GM21390 (cell line): Measurements from ENCODE around the gene ZNF622.
"Not testable (repeated sequence)": the region's sequence is repeated elsewhere in the genome, so short reads cannot be mapped to it uniquely, and the experiment has no call there.

Experiments
- ATAC-seq: cut with Tn5 transposase; IDR thresholded peaks from one replicate; pipeline ENCODE4 v1.9.1; 2021; ENCODE audit not compliant: unreplicated experiment

The ZNF622 gene

DNA sequence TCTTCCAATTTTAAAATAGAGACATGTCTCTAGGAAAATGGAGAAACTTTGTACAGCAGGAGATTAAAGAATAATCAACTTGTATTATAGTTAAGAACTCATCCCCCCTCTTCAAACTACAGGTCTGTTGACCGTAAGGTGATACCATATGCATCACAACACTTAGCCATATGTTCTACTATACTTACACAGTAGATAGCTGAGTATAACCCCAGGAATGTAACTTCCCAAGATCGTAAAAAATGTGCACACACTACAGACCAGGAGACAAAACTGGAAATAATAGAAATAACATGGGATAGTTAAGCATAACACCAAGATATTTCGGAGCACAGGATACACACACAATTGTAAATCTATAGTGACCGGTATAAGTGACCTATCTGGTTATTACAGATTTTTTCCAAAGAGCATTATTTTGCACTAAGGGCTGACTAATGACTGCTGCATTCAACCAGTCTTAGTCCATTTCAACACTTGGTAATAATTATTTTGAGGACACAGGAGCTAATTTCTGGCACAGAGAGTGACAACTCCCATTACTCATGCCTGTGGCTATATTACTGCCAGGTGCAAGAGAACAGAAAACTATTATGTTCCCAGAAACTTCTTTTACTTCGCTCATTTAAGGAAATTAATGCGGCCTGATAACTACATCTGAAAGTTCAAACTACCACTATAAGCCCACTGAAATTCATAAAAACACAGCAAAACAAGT lies 15.4 kb upstream of the ZNF622 start:
- no peak for ATAC-seq

DNA sequence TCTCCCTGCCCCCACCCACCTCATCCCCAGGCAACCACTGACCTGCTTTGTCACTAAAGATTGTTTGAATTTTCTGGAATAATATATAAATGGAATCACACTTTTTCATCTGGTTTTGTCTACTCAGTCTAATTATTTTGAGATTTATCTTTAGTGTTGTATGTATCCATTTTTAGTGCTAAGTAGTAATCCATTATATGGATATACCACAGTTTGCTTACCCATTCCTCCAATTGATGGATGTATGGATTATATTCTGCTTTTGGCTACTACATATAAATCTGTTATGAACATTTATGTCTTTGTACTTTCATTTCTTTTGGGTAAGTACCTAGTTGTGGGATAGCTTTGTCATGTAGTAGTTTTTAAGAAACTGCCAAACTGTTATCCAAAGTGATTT lies 14.5 kb upstream of the ZNF622 start:
- no peak for ATAC-seq

DNA sequence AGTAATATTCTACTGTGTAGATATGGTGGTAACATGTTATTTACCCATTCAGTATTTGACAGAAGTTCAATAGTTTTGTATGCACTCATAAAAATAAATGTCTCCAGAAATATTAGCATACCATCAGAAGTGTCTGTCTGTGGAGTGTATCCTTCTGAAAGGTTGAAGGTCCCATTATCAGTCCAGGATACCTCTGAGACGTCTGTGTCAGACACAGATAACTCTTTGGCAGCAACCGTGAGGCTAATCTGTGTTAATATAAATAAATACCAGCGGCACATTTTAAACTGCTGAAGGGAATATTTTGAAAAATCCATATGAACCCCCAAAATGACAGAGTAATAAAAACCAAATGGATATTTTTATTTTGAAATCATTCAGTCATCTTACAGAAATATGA lies 11.9 kb upstream of the ZNF622 start:
- ATAC-seq, result no peak

DNA sequence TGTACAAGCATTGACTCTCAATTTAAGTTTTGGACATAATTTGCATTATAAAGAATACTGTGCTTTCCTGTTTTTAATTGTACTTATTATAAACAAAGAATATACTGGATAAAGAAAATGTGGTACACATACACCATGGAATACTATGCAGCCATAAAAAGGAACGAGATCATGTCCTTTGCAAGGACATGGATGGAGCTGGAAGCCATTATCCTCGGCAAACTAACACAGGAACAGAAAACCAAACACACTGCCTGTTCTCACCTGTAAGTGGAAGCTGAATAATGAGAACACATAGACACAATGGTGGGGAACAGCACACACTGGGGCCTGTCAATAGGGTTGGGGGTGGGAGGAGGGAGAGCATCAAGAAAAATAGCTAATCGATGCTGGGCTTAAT lies 10.8 kb upstream of the ZNF622 start:
- ATAC-seq, result not testable (repeated sequence)

DNA sequence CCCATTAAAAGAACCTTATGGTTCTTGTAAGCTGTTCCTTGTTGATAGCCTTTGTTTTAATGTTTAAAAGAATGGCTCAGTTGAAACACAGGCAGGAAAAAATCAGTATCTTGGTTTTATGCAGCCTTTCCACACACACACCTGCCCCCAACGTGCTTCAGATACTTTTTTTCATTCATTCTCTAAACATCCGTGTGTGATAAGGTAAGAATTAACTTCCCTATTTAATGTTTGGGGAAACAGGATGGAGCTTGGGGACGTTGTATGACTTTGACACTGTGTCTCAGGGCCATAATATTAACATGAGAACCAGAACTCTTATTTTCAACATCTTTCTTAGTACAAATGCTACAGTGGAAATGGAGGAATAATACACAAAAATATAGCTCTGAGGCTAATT lies 5.8 kb upstream of the ZNF622 start:
- no peak for ATAC-seq

DNA sequence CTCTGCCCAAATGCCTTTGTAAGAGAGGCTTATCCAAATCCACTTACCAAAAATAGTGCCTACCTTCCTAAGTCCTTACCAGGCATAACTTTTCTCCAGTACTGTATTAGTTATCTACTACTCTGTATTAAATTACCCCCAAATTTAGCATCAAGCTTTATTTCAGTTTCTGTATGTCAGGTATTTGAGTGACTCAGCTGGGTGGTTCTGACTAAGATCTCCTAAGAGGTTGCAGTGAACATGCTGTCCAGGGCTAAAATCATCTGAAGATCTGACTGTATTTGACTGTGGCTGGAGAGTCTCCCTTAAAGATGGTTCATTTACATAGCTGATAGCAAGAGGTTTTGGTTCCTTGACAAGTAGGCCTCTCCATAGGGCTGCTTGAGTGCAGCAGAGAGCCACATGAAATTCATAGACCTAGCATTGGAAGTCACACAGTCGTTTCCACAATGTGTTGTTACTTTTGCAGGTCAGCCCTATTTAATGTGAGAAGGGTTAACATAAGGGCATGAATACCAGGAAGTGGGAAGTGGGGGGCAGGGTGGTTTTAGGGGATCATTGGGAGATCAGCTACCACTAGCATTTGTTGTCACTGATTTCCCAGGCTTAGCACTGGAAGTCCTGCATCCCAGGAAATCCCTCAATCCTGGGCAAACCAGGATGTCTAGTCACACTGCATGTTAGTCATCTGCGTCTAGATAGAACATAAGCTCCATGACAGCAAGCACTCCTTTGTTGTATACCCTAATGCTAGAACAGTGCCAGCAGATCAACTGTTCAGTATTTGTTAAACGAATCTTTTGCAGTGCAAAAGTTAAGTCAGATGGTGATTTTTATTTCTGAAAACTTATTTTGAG lies 2.0 kb upstream of the ZNF622 start:
- ATAC-seq, result peak; percentile 79

DNA sequence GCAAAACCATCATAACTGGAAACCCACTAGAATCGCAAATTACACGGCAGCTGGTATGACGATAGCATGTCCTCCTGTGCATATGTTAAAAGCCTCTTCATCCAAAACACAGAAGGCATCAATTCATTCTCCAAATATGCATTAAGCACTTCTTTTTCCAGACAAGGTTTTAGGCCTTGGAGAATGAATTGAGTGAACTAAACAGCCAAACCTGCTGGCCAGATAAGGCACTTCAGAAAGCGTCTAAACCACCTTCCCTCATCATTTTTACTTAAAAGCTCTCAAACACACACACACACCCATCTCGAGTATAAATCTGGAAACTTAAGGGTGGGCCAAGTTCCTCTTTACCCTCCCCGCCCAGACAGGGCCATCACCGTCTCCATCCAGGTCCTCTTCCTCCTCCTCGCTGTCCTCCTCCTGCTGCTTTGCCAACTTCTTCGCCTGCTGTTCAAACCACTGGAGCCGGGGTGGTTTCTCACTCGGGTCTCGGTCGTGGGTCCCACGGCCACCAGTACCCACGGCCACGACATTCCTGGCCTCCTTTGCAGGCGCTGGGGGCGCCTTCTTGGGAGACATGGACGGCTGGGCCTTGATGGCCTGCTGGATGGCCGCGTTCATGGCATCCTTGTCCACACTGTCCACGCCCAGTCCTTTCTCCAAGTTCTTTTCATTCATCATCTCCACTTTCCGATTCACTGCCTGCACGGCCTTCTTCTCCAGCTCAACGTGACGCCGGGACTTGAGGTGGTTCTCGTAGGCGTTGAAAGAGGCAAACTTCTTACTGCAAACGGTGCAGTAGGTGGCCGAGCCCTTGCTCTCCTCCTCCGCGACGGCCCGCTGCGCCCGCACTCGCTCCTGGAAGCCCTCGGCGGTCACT lies 696 bp downstream of the ZNF622 start:
- no peak for ATAC-seq

DNA sequence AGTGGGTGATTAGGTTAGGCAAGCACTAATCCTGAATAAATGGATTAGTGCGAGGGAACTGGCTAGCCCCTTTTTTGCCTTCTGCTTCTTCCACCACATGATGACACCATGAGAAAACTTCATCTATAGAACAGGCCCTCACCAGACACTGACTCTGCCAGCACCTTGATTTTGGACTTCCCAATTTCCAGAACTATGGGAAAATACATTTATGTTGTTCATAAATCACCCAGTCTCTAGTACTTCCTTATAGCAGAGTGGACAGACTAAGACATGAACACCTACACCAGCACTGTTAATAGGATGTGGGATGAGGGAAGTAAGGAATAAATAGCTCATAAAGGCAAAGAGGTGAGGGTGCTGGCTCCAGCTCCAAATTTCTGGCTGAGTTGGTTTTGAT lies 1.4 kb downstream of the ZNF622 start:
- ATAC-seq, result no peak

DNA sequence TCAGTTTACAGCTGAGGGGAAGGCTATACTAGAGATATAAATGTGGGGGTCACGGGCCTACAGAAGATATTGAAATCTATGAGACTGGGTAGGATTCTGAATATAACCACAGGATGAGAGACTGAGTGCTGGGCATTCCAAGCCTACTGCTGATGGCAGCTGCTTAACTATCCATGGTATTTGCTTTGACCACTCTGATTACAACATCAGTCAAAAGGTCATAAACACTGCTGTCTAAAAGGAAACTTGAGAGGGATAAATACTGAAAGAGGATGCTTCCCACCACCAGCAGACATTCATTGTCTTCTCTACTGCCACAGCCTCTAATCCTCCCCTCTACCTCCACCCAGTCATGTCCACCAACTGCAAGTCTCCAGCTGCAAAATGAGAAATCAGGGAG lies 3.8 kb downstream of the ZNF622 start:
- no peak for ATAC-seq

DNA sequence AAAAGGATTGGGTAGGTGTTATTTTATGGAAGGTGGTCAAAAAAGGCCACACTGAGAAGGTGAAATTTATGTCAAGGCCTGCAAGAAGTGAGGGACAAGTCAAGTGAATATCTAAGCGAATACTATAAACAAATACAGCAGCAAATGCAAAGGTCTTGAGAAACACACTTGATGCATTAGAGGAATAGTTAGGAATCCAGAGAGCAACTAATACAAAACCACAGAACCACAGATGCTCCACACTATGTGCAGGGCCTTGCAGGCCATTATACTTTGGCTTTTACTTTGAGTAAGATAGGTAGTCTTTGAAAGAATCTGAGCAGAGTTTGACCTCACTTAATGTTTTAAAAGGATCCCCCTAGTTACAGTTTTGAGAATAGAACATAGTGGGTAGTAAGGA lies 4.6 kb downstream of the ZNF622 start:
- ATAC-seq, result no peak

DNA sequence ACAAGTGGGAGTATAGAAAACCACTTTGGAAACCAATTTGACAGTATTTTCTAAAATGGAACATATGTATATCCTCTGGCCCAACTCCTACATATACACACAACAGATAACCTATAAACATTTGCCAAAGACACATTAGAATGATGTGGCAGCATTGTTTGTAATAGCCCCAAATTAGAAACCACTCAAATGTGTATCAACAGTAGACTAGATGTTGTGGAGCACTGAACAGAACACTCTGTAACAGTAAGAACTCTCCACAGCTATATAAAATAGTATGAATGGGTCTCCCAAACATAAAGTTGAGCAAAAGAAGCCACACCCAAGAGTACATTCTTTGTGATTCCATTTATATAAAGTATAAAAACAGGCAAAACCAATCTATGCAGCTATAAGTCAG lies 6.1 kb downstream of the ZNF622 start:
- no peak for ATAC-seq

DNA sequence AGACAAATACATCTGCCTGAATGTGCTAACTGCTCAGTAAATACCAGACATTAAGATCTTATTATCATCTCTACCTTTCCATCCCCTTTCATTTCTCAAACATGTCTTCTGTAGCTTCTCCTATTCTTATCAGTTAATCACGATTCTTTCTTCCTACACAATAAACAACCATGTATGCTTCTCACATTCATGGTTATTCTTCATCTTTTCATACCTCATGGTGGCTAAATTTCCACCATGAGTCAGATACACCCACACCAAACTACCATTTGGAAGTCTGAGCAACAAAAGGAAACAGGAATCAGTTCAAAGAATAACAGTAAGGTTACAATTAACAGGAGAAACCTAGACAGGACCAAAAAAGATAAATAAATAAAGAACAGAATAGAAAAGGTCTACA lies 7.7 kb downstream of the ZNF622 start:
- ATAC-seq, result no peak

DNA sequence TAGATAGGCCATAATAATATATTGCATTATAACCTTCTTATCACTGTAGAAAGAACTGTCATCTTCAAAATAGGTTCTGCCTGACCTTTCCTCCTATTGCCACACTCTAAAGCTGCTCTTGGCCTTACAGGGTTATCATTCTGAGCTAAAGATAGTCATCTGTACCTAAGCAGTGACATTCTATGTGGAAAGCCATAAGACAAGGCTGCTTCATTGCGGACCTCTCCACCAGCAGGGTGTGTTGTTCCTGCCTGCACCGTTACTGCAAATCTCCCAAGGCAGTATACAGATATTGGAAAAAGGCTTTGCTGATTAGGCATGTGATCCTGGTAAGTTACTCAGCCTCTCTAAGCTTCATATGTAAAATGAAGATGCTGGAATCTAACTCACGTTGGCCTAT lies 8.1 kb downstream of the ZNF622 start:
- ATAC-seq, result no peak

DNA sequence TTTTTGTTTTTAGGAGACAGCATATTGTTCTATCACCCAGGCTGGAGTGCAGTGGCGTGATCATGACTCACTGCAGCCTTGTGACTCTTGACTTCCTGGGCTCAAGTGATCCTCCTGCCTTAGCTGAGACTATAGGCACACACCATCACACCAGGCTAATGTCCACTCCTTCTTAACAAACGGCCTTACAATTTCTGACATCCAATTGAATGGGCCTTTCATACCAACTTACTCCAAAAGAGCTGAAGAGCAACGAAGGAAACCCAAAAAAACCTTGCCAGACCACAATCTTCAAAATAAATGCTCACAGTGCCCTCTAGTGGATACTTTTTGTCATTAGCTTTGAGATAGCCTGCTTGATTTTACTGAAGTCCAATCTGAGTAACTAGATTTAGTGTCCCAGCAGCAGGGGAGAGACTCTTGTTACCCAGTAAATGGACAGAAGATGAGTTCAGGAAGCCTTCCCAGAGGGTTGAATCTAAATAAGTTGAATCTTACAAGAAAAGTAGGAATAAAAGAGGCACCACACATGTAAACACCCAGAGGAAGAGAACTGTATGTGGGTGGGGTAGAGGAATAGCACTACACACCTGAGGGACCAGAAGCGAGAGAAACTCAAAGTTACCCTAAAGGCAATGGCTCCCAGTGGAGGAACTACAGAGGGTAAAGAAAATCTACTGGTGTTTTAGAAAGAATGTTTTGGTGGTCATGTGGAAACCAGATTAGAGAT lies 9.3 kb downstream of the ZNF622 start:
- ATAC-seq, result no peak

DNA sequence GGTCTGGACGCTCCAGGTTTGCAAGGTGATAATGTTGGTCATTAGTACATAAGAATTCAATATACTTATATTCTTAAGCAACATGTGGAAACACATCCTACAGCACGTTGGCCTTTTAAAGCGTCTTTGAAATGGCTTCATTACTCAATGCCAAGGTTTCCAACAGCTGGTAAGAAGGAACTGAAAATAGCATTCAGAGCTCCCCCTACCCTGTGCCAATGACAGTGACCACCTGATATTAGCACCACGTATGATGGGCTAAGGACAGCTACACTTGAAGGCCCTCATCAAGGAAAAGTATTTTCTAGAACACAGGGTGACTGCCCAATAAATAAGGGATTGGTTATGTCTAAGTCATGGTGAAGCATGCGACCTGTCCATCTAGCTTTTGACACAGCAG lies 9.9 kb downstream of the ZNF622 start:
- ATAC-seq, result no peak

DNA sequence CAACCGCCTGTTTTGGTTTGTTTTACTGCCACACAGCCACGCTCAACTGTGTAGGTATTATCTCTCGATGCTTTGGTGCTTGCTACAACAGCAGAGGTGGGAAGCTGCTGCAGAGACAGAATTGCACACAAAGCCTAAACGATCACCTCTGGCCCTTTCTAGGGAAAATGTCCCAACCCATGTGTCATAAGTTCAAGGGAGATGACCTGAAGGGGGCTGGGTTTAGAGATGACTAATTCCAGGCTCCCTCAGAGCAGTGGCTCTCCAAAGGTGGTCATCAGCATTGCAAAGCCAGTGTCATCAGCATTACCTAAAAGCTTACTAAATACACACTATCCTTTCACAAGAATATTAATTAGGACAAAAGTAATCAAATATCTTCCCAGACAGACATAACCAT lies 10.9 kb downstream of the ZNF622 start:
- ATAC-seq, result no peak

DNA sequence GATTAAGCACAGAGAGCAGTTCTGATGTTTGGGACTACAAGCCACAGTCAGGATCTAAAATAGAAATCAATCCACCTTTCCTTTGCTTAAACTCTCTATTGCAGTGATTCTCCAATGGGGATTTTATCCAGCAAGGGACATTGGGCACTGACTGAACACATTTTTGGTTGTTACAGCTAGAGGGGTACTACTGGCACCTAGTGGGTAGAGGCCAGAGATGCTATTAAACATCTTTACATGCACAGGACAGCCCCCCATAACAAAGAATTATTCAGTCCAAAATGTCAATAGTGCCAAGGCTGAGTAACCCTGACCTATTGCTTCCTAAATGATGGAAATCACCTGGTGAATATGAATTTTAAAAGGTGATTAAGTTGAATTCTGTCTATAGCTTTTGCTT lies 12.0 kb downstream of the ZNF622 start:
- ATAC-seq, result no peak

DNA sequence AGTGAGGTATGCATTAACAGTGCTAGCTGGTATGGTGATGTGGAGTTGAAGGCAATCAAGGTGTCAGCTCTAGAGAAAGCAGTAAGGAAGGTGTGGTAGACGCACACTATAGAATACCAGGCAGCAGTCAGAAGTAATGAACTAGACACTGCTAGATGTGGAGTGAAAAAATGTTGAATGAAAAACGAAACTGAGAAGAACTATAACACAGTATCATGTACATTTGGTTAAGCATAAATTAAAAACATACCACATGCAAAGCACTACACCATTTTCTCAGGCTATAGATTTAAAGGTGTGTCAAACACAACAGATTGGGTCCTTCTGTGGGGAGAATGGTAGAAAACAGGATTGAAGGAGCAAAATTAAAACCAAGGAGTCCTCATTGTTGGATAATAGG lies 15.4 kb downstream of the ZNF622 start:
- no peak for ATAC-seq

DNA sequence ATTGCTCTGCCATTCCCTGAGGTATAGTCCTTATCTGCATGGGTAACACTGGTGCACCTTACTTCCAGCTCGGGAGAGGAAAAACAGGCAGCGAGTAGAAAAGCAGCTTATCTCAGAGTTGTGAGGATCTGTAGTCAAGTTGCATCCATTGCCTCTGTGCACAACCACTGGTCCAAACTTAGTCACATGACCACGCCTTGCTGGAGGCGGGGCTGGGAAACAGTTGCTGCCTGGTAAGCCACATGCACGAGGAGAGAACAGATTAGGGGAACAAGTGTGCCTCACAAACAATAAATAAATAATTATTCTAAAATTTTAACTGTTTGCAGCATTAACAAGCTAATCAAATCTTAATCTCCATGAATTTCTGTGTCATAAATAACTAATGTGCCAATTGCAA lies 18.6 kb downstream of the ZNF622 start:
- ATAC-seq, result no peak

DNA sequence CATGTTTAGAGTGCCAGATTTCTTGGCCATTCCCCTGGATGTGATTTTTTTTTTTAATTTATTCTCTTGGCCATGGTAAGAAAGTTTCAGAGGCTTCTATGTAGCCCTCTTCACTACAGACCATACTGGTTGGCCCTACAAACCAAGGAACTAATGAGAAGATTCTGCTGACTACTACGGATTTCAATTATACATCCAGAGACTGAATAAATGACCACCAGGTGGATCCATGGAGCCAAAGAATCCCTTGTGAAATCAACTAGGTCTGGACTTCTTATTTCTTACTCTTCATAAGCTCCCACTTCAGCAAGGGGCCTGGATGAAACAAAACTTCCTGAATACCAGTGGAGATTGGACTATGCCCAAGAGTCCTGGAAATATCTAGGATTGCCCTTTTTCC lies 27.6 kb downstream of the ZNF622 start:
- no peak for ATAC-seq
